ENCODE results near the gene LAMB2.

- no peak for TF ChIP-seq CTCF (IDR thresholded peaks at IDR 0.05)
- TF ChIP-seq EZH2 (IDR thresholded peaks at IDR 0.05; ENCODE audit: borderline replicate concordance, insufficient read depth, low read depth, low read length, poor library complexity, severe bottlenecking), result no peak
Observed at GRCh38 chr3:49170744-49171118, 37.9 kb upstream of the LAMB2 start.

Data from B cell (primary cell).